IMR-90 (cell line): ENCODE results near the gene WIPI1.

Experiments
- BHLHE40 ChIP-seq: fragments of 150-350 bp; IDR thresholded peaks from 2 replicates; pipeline ENCODE4 v1.6.1; 2016; ENCODE audit warnings: mild to moderate bottlenecking, low read depth, low read length
- CEBPB ChIP-seq: IDR thresholded peaks from 2 replicates; pipeline ENCODE4 v1.6.1; 2012; ENCODE audit warnings: low read depth, low read length, improper control_type of control experiment
- CHD1 ChIP-seq: IDR thresholded peaks from 2 replicates; pipeline ENCODE4 v1.6.1; 2012; ENCODE audit warnings: low read depth, low read length, improper control_type of control experiment
- CTCF ChIP-seq: conservative IDR thresholded peaks from 2 replicates; pipeline ENCODE4 v1.5.1; 2012; ENCODE audit warnings: mild to moderate bottlenecking, low read depth, low read length, improper control_type of control experiment
- FOS ChIP-seq: fragments of 150-350 bp; IDR thresholded peaks from 2 replicates; pipeline ENCODE4 v1.6.1; 2016; ENCODE audit warnings: low read depth, low read length
- MAFK ChIP-seq: IDR thresholded peaks from 2 replicates; pipeline ENCODE4 v1.6.1; 2012; ENCODE audit warnings: low read depth, low read length, improper control_type of control experiment
- MAZ ChIP-seq: IDR thresholded peaks from 2 replicates; pipeline ENCODE4 v1.6.1; 2012; ENCODE audit warnings: low read depth, mild to moderate bottlenecking, low read length, improper control_type of control experiment, moderate library complexity, borderline replicate concordance
- MXI1 ChIP-seq: IDR thresholded peaks from 2 replicates; pipeline ENCODE4 v1.6.1; 2012; ENCODE audit warnings: low read depth, mild to moderate bottlenecking, low read length, moderate library complexity, borderline replicate concordance
- POLR2A ChIP-seq: IDR thresholded peaks from 2 replicates; pipeline ENCODE4 v1.6.1; 2012; ENCODE audit warnings: mild to moderate bottlenecking, low read depth, low read length
- RAD21 ChIP-seq: IDR thresholded peaks from 2 replicates; pipeline ENCODE4 v1.6.1; 2012; ENCODE audit warnings: low read length, improper control_type of control experiment
- RFX5 ChIP-seq: IDR thresholded peaks from 2 replicates; pipeline ENCODE4 v1.8.0; 2012; ENCODE audit warnings: low read depth, mild to moderate bottlenecking, low read length, moderate library complexity
- SMC3 ChIP-seq: fragments of 150-350 bp; IDR thresholded peaks from 2 replicates; pipeline ENCODE4 v1.6.1; 2016; ENCODE audit warnings: low read depth, mild to moderate bottlenecking, antibody characterized with exemption, low read length, moderate library complexity
- TF ChIP-seq, protein P1 (sequence below): fragments of 150-350 bp; IDR thresholded peaks from 2 replicates; pipeline ENCODE4 v1.6.1; 2017; ENCODE audit warnings: mild to moderate bottlenecking, antibody characterized with exemption, low read length, low read depth
- TF ChIP-seq, protein P2 (sequence below): fragments of 150-350 bp; IDR thresholded peaks from 2 replicates; pipeline ENCODE4 v1.6.1; 2016; ENCODE audit warnings: low read depth, mild to moderate bottlenecking, low read length, moderate library complexity, borderline replicate concordance

GRCh38 chr17:68491381-68492231 lies 34.3 kb upstream of the WIPI1 start:
- TF ChIP-seq MAFK = no peak
- no peak for TF ChIP-seq RAD21
- TF ChIP-seq POLR2A = no peak
- no peak for TF ChIP-seq CTCF
- TF ChIP-seq, protein P1, sequence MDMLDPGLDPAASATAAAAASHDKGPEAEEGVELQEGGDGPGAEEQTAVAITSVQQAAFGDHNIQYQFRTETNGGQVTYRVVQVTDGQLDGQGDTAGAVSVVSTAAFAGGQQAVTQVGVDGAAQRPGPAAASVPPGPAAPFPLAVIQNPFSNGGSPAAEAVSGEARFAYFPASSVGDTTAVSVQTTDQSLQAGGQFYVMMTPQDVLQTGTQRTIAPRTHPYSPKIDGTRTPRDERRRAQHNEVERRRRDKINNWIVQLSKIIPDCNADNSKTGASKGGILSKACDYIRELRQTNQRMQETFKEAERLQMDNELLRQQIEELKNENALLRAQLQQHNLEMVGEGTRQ = no peak
- TF ChIP-seq MXI1 = no peak
- no peak for TF ChIP-seq FOS
- TF ChIP-seq SMC3 = no peak
- TF ChIP-seq, protein P2, sequence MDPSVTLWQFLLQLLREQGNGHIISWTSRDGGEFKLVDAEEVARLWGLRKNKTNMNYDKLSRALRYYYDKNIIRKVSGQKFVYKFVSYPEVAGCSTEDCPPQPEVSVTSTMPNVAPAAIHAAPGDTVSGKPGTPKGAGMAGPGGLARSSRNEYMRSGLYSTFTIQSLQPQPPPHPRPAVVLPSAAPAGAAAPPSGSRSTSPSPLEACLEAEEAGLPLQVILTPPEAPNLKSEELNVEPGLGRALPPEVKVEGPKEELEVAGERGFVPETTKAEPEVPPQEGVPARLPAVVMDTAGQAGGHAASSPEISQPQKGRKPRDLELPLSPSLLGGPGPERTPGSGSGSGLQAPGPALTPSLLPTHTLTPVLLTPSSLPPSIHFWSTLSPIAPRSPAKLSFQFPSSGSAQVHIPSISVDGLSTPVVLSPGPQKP = no peak
- no peak for TF ChIP-seq BHLHE40
- no peak for TF ChIP-seq CHD1
- TF ChIP-seq RFX5 = no peak
- TF ChIP-seq CEBPB = no peak
- no peak for TF ChIP-seq MAZ
